H9 (cell line): ENCODE results near the gene RAD51D. TPM values are rescaled to one million over a fixed set of nuclear protein-coding genes. Genes with fewer than 3 reads are reported as not detected.

Experiments
- DNase-seq: peaks from one replicate; pipeline ENCODE4 v3.0.0-alpha.2; 2017
- H2AFZ ChIP-seq: one replicate; pipeline ENCODE4 v1.6.1; 2013; ENCODE audit warnings: mild to moderate bottlenecking, low read length, control low read depth, moderate library complexity
- H2AK5ac ChIP-seq: 2 replicates; pipeline ENCODE4 v1.6.1; 2013; ENCODE audit warnings: low read length, control low read depth, mixed read lengths; ENCODE audit not compliant: insufficient read length
- H2BK120ac ChIP-seq: one replicate; pipeline ENCODE4 v1.6.1; 2013; ENCODE audit warnings: low read depth, mild to moderate bottlenecking, low read length, control low read depth, inconsistent platforms; ENCODE audit not compliant: poor library complexity, severe bottlenecking
- H2BK12ac ChIP-seq: 2 replicates; pipeline ENCODE4 v1.6.1; 2013; ENCODE audit warnings: low read length, control low read depth, mixed read lengths, low read depth; ENCODE audit not compliant: insufficient read length
- H2BK15ac ChIP-seq: 2 replicates; pipeline ENCODE4 v1.6.1; 2013; ENCODE audit warnings: low read depth, low read length, control low read depth
- H2BK20ac ChIP-seq: one replicate; pipeline ENCODE4 v1.6.1; 2013; ENCODE audit warnings: low read depth, mild to moderate bottlenecking, low read length, control low read depth, inconsistent platforms; ENCODE audit not compliant: poor library complexity, severe bottlenecking
- H2BK5ac ChIP-seq: 2 replicates; pipeline ENCODE4 v1.6.1; 2013; ENCODE audit warnings: low read length, control low read depth, mixed read lengths; ENCODE audit not compliant: insufficient read length
- H3K14ac ChIP-seq: 2 replicates; pipeline ENCODE4 v1.6.1; 2013; ENCODE audit warnings: low read length, control low read depth; ENCODE audit not compliant: insufficient read depth
- H3K18ac ChIP-seq: 2 replicates; pipeline ENCODE4 v1.6.1; 2013; ENCODE audit warnings: low read depth, mild to moderate bottlenecking, mixed read lengths, low read length, control low read depth; ENCODE audit not compliant: insufficient read length
- H3K23ac ChIP-seq: 2 replicates; pipeline ENCODE4 v1.6.1; 2013; ENCODE audit warnings: low read length, control low read depth, mixed read lengths, low read depth; ENCODE audit not compliant: insufficient read length
- H3K23me2 ChIP-seq: 2 replicates; pipeline ENCODE4 v1.6.1; 2013; ENCODE audit warnings: low read depth, mild to moderate bottlenecking, mixed read lengths, low read length, control low read depth; ENCODE audit not compliant: insufficient read length, poor library complexity, severe bottlenecking
- H3K27ac ChIP-seq: 2 replicates; pipeline ENCODE4 v1.5.1; 2013; ENCODE audit warnings: low read length, control low read depth, mixed read lengths, low read depth; ENCODE audit not compliant: insufficient read length
- H3K27me3 ChIP-seq: 2 replicates; pipeline ENCODE4 v1.6.1; 2013; ENCODE audit warnings: low read length, control low read depth, inconsistent platforms; ENCODE audit not compliant: insufficient read depth
- H3K4ac ChIP-seq: 2 replicates; pipeline ENCODE4 v1.6.1; 2013; ENCODE audit warnings: low read depth, mild to moderate bottlenecking, control low read depth, inconsistent platforms, low read length, moderate library complexity
- H3K4me1 ChIP-seq: 2 replicates; pipeline ENCODE4 v1.6.1; 2013; ENCODE audit warnings: low read length, control low read depth, inconsistent platforms; ENCODE audit not compliant: insufficient read depth
- H3K4me2 ChIP-seq: 2 replicates; pipeline ENCODE4 v1.6.1; 2013; ENCODE audit warnings: low read length, control low read depth, mixed read lengths; ENCODE audit not compliant: insufficient read length, insufficient read depth
- H3K56ac ChIP-seq: 2 replicates; pipeline ENCODE4 v1.6.1; 2013; ENCODE audit warnings: low read depth, mild to moderate bottlenecking, mixed read lengths, low read length, control low read depth; ENCODE audit not compliant: insufficient read length
- H3K79me1 ChIP-seq: 2 replicates; pipeline ENCODE4 v1.6.1; 2013; ENCODE audit warnings: low read depth, mild to moderate bottlenecking, moderate library complexity, low read length, control low read depth, inconsistent platforms; ENCODE audit not compliant: insufficient read depth, poor library complexity, severe bottlenecking
- H3K79me2 ChIP-seq: 2 replicates; pipeline ENCODE4 v1.6.1; 2013; ENCODE audit warnings: low read length, control low read depth, inconsistent platforms; ENCODE audit not compliant: insufficient read depth
- H3K9ac ChIP-seq: 2 replicates; pipeline ENCODE4 v1.6.1; 2013; ENCODE audit warnings: low read length, control low read depth, mixed read lengths; ENCODE audit not compliant: insufficient read length; ENCODE audit errors: extremely low read depth
- H3K9me3 ChIP-seq: one replicate; pipeline ENCODE4 v1.6.1; 2013; ENCODE audit warnings: low read depth, low read length, inconsistent platforms; ENCODE audit not compliant: control insufficient read depth
- H3T11ph ChIP-seq: one replicate; pipeline ENCODE4 v1.6.1; 2013; ENCODE audit warnings: mild to moderate bottlenecking, low read length, control low read depth, inconsistent platforms
- H4K20me1 ChIP-seq: one replicate; pipeline ENCODE4 v1.6.1; 2013; ENCODE audit not compliant: control insufficient read depth, insufficient read length, insufficient read depth
- H4K5ac ChIP-seq: 2 replicates; pipeline ENCODE4 v1.6.1; 2013; ENCODE audit warnings: low read depth, mild to moderate bottlenecking, mixed read lengths, low read length, control low read depth; ENCODE audit not compliant: insufficient read length
- H4K8ac ChIP-seq: replicated peaks from 2 replicates; pipeline ENCODE4 v1.6.1; 2013; ENCODE audit warnings: low read length, control low read depth, mixed read lengths, low read depth; ENCODE audit not compliant: insufficient read length
- H4K91ac ChIP-seq: 2 replicates; pipeline ENCODE4 v1.6.1; 2013; ENCODE audit warnings: low read depth, mild to moderate bottlenecking, moderate library complexity, mixed read lengths, low read length, control low read depth; ENCODE audit not compliant: insufficient read length
- H3K27ac Mint-ChIP-seq, 3 experiments: 2 replicates in 2 of 3; 3 replicates in 1 of 3; pipeline ENCODE4 v1.8.0; 2020 to 2021; ENCODE audit warnings: mixed read lengths in 3 of 3, mild to moderate bottlenecking in 1 of 3, moderate library complexity in 1 of 3
- H3K27me3 Mint-ChIP-seq: 2 replicates; pipeline ENCODE4 v1.8.0; 2021; ENCODE audit warnings: low read depth, mild to moderate bottlenecking, moderate library complexity, mixed read lengths
- H3K36me3 Mint-ChIP-seq, 3 experiments: 2 replicates in 2 of 3; 3 replicates in 1 of 3; pipeline ENCODE4 v1.8.0; 2020 to 2021; ENCODE audit warnings: low read depth in 3 of 3, mixed read lengths in 3 of 3; ENCODE audit not compliant: insufficient read depth in 1 of 3
- H3K4me1 Mint-ChIP-seq, 2 experiments: 2 replicates each; pipeline ENCODE4 v1.8.0; 2020; ENCODE audit warnings: mixed read lengths in 2 of 2
- H3K4me3 Mint-ChIP-seq, 2 experiments: 2 replicates in 1 of 2; 3 replicates in 1 of 2; pipeline ENCODE4 v1.8.0; 2020 to 2021; ENCODE audit warnings: mild to moderate bottlenecking in 2 of 2, mixed read lengths in 2 of 2, moderate library complexity in 1 of 2
- H3K9me3 Mint-ChIP-seq, 2 experiments: 2 replicates in 1 of 2; 3 replicates in 1 of 2; pipeline ENCODE4 v1.8.0; 2020; ENCODE audit warnings: mild to moderate bottlenecking in 2 of 2, mixed read lengths in 2 of 2, moderate library complexity in 1 of 2
- CTCF ChIP-seq: fragments of 200-600 bp; sonication (generic); conservative IDR thresholded peaks from 3 replicates; pipeline ENCODE4 v1.8.0; 2021; ENCODE audit warnings: antibody characterized with exemption, mild to moderate bottlenecking
- WGBS: extraction: QIAGEN DNeasy Blood & Tissue Kit; methylation state at CpG from one replicate; pipeline ENCODE4 v1.1.7; 2013; ENCODE audit warnings: missing lambda C conversion rate, low lambda C conversion rate, mixed read lengths; ENCODE audit not compliant: insufficient read length; ENCODE audit errors: extremely low coverage; 5-methylcytosine and 5-hydroxymethylcytosine counted together
- total RNA-seq: library from RNA; stranded (reverse); gene quantifications from 2 replicates; pipeline ENCODE4 v1.2.1, GENCODE V29; 2021

Gene RAD51D
- total RNA-seq, 1 experiment from 2014 or later, result 15.8 TPM

DNA sequence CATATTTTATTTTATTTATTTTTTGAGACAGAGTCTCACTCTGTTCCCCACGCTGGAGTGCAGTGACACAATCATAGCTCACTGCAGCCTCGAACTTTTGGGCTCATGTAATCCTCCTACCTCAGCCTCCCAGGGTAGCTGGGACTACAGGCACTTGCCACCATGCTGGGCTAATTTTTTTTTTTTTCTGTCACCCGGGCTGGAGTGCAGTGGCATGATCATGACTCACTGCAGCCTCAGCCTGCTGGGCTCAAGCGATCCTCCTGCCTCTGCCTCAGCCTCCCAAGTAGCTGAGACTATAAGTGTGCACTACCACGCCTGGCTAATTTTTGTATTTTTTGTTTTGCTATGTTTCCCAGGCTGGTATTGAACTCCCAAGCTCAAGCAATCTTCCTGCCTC, 45.1 kb upstream of the RAD51D start:
- Histone ChIP-seq H4K8ac (no peak overlapping the region), H3K9ac (no peak overlapping the region), H2BK120ac (no peak overlapping the region), H3K4me1 (no peaks in the 10 kb centered on the region; the same call in 1 of the 2 replicates), H3K79me1 (no peaks in the 10 kb centered on the region), H4K5ac (no peak overlapping the region), H3K4ac (no peak overlapping the region), H3T11ph (no peak overlapping the region), H3K23ac (no peak overlapping the region), H3K14ac (no peak overlapping the region), H3K18ac (no peak overlapping the region), H2BK12ac (no peak overlapping the region), H3K27me3 (no peaks in the 10 kb centered on the region), H2AK5ac (no peak overlapping the region), H4K91ac (no peak overlapping the region), H3K79me2 (no peaks in the 10 kb centered on the region), H2BK20ac (no peak overlapping the region), H3K56ac (no peak overlapping the region), H3K9me3 (no peaks in the 10 kb centered on the region), H3K4me2 (no peak overlapping the region), H2AFZ (no peak overlapping the region), H2BK5ac (no peak overlapping the region), H3K23me2 (no peaks in the 10 kb centered on the region), H4K20me1 (no peaks in the 10 kb centered on the region), H2BK15ac (no peak overlapping the region), H3K27ac (no peak overlapping the region)
- Mint-ChIP-seq H3K27ac (no peak overlapping the region), H3K36me3 (no peaks in the 10 kb centered on the region), H3K27me3 (no peaks in the 10 kb centered on the region), H3K4me1 (peaks cover 7 to 8% of the 10 kb centered on the region in 2 experiments), H3K9me3 (no peaks in the 10 kb centered on the region), H3K4me3 (no peak overlapping the region)
- no CpG with 5 or more reads among the region's 5 CpGs for whole genome bisulfite sequencing
- TF ChIP-seq CTCF, result no peak
- DNase-seq, result no peak
